Daoy (cell line): Measurements from ENCODE around the gene C2CD3. TPM values are rescaled to one million over a fixed set of nuclear protein-coding genes. Genes with fewer than 3 reads are reported as not detected.

Source experiments
- total RNA-seq: library from RNA; depleted of rRNA; stranded (reverse); fragments of >200 nt; shearing (Covaris generic); gene quantifications from 2 replicates; pipeline ENCODE4 v1.2.3, GENCODE V29; 2014; rRNA removed

Gene C2CD3
- total RNA-seq, 1 experiment from 2014 or later = 21.9 TPM

Other genes with a start within 250 kb of the C2CD3 start
- gene DNAJB13, start 220.0 kb downstream of the C2CD3 start, total RNA-seq = not detected in 2 replicates
- 13.7 and 27.2 TPM in 2 replicates for gene UCP2, start 188.2 kb downstream of the C2CD3 start, total RNA-seq
- gene UCP3, start 161.9 kb downstream of the C2CD3 start, total RNA-seq = 2.0 and 9.0 TPM in 2 replicates
- gene PPME1, start 287 bp upstream of the C2CD3 start, total RNA-seq = 68.9 and 121 TPM in 2 replicates
- 1.5 and 2.5 TPM in 2 replicates for gene P4HA3, start 140.6 kb upstream of the C2CD3 start, total RNA-seq
- 8.1 and 10.1 TPM in 2 replicates for gene PGM2L1, start 227.4 kb upstream of the C2CD3 start, total RNA-seq